H9 (cell line): Measurements from ENCODE around the gene ZNF622. TPM values are rescaled to one million over a fixed set of nuclear protein-coding genes. Genes with fewer than 3 reads are reported as not detected.

Experiments
- DNase-seq: peaks from one replicate; pipeline ENCODE4 v3.0.0-alpha.2; 2017
- H2AFZ ChIP-seq: one replicate; pipeline ENCODE4 v1.6.1; 2013; ENCODE audit warnings: mild to moderate bottlenecking, low read length, control low read depth, moderate library complexity
- H2AK5ac ChIP-seq: 2 replicates; pipeline ENCODE4 v1.6.1; 2013; ENCODE audit warnings: low read length, control low read depth, mixed read lengths; ENCODE audit not compliant: insufficient read length
- H2BK120ac ChIP-seq: one replicate; pipeline ENCODE4 v1.6.1; 2013; ENCODE audit warnings: low read depth, mild to moderate bottlenecking, low read length, control low read depth, inconsistent platforms; ENCODE audit not compliant: poor library complexity, severe bottlenecking
- H2BK12ac ChIP-seq: 2 replicates; pipeline ENCODE4 v1.6.1; 2013; ENCODE audit warnings: low read length, control low read depth, mixed read lengths, low read depth; ENCODE audit not compliant: insufficient read length
- H2BK15ac ChIP-seq: 2 replicates; pipeline ENCODE4 v1.6.1; 2013; ENCODE audit warnings: low read depth, low read length, control low read depth
- H2BK20ac ChIP-seq: one replicate; pipeline ENCODE4 v1.6.1; 2013; ENCODE audit warnings: low read depth, mild to moderate bottlenecking, low read length, control low read depth, inconsistent platforms; ENCODE audit not compliant: poor library complexity, severe bottlenecking
- H2BK5ac ChIP-seq: 2 replicates; pipeline ENCODE4 v1.6.1; 2013; ENCODE audit warnings: low read length, control low read depth, mixed read lengths; ENCODE audit not compliant: insufficient read length
- H3K14ac ChIP-seq: 2 replicates; pipeline ENCODE4 v1.6.1; 2013; ENCODE audit warnings: low read length, control low read depth; ENCODE audit not compliant: insufficient read depth
- H3K18ac ChIP-seq: 2 replicates; pipeline ENCODE4 v1.6.1; 2013; ENCODE audit warnings: low read depth, mild to moderate bottlenecking, mixed read lengths, low read length, control low read depth; ENCODE audit not compliant: insufficient read length
- H3K23ac ChIP-seq: 2 replicates; pipeline ENCODE4 v1.6.1; 2013; ENCODE audit warnings: low read length, control low read depth, mixed read lengths, low read depth; ENCODE audit not compliant: insufficient read length
- H3K23me2 ChIP-seq: 2 replicates; pipeline ENCODE4 v1.6.1; 2013; ENCODE audit warnings: low read depth, mild to moderate bottlenecking, mixed read lengths, low read length, control low read depth; ENCODE audit not compliant: insufficient read length, poor library complexity, severe bottlenecking
- H3K27ac ChIP-seq: 2 replicates; pipeline ENCODE4 v1.5.1; 2013; ENCODE audit warnings: low read length, control low read depth, mixed read lengths, low read depth; ENCODE audit not compliant: insufficient read length
- H3K27me3 ChIP-seq: 2 replicates; pipeline ENCODE4 v1.6.1; 2013; ENCODE audit warnings: low read length, control low read depth, inconsistent platforms; ENCODE audit not compliant: insufficient read depth
- H3K4ac ChIP-seq: 2 replicates; pipeline ENCODE4 v1.6.1; 2013; ENCODE audit warnings: low read depth, mild to moderate bottlenecking, control low read depth, inconsistent platforms, low read length, moderate library complexity
- H3K4me1 ChIP-seq: 2 replicates; pipeline ENCODE4 v1.6.1; 2013; ENCODE audit warnings: low read length, control low read depth, inconsistent platforms; ENCODE audit not compliant: insufficient read depth
- H3K4me2 ChIP-seq: 2 replicates; pipeline ENCODE4 v1.6.1; 2013; ENCODE audit warnings: low read length, control low read depth, mixed read lengths; ENCODE audit not compliant: insufficient read length, insufficient read depth
- H3K56ac ChIP-seq: 2 replicates; pipeline ENCODE4 v1.6.1; 2013; ENCODE audit warnings: low read depth, mild to moderate bottlenecking, mixed read lengths, low read length, control low read depth; ENCODE audit not compliant: insufficient read length
- H3K79me1 ChIP-seq: 2 replicates; pipeline ENCODE4 v1.6.1; 2013; ENCODE audit warnings: low read depth, mild to moderate bottlenecking, moderate library complexity, low read length, control low read depth, inconsistent platforms; ENCODE audit not compliant: insufficient read depth, poor library complexity, severe bottlenecking
- H3K79me2 ChIP-seq: 2 replicates; pipeline ENCODE4 v1.6.1; 2013; ENCODE audit warnings: low read length, control low read depth, inconsistent platforms; ENCODE audit not compliant: insufficient read depth
- H3K9ac ChIP-seq: 2 replicates; pipeline ENCODE4 v1.6.1; 2013; ENCODE audit warnings: low read length, control low read depth, mixed read lengths; ENCODE audit not compliant: insufficient read length; ENCODE audit errors: extremely low read depth
- H3K9me3 ChIP-seq: one replicate; pipeline ENCODE4 v1.6.1; 2013; ENCODE audit warnings: low read depth, low read length, inconsistent platforms; ENCODE audit not compliant: control insufficient read depth
- H3T11ph ChIP-seq: one replicate; pipeline ENCODE4 v1.6.1; 2013; ENCODE audit warnings: mild to moderate bottlenecking, low read length, control low read depth, inconsistent platforms
- H4K20me1 ChIP-seq: one replicate; pipeline ENCODE4 v1.6.1; 2013; ENCODE audit not compliant: control insufficient read depth, insufficient read length, insufficient read depth
- H4K5ac ChIP-seq: 2 replicates; pipeline ENCODE4 v1.6.1; 2013; ENCODE audit warnings: low read depth, mild to moderate bottlenecking, mixed read lengths, low read length, control low read depth; ENCODE audit not compliant: insufficient read length
- H4K8ac ChIP-seq: replicated peaks from 2 replicates; pipeline ENCODE4 v1.6.1; 2013; ENCODE audit warnings: low read length, control low read depth, mixed read lengths, low read depth; ENCODE audit not compliant: insufficient read length
- H4K91ac ChIP-seq: 2 replicates; pipeline ENCODE4 v1.6.1; 2013; ENCODE audit warnings: low read depth, mild to moderate bottlenecking, moderate library complexity, mixed read lengths, low read length, control low read depth; ENCODE audit not compliant: insufficient read length
- H3K27ac Mint-ChIP-seq, 3 experiments: 2 replicates in 2 of 3; 3 replicates in 1 of 3; pipeline ENCODE4 v1.8.0; 2020 to 2021; ENCODE audit warnings: mixed read lengths in 3 of 3, mild to moderate bottlenecking in 1 of 3, moderate library complexity in 1 of 3
- H3K27me3 Mint-ChIP-seq: 2 replicates; pipeline ENCODE4 v1.8.0; 2021; ENCODE audit warnings: low read depth, mild to moderate bottlenecking, moderate library complexity, mixed read lengths
- H3K36me3 Mint-ChIP-seq, 3 experiments: 2 replicates in 2 of 3; 3 replicates in 1 of 3; pipeline ENCODE4 v1.8.0; 2020 to 2021; ENCODE audit warnings: low read depth in 3 of 3, mixed read lengths in 3 of 3; ENCODE audit not compliant: insufficient read depth in 1 of 3
- H3K4me1 Mint-ChIP-seq, 2 experiments: 2 replicates each; pipeline ENCODE4 v1.8.0; 2020; ENCODE audit warnings: mixed read lengths in 2 of 2
- H3K4me3 Mint-ChIP-seq, 2 experiments: 2 replicates in 1 of 2; 3 replicates in 1 of 2; pipeline ENCODE4 v1.8.0; 2020 to 2021; ENCODE audit warnings: mild to moderate bottlenecking in 2 of 2, mixed read lengths in 2 of 2, moderate library complexity in 1 of 2
- H3K9me3 Mint-ChIP-seq, 2 experiments: 2 replicates in 1 of 2; 3 replicates in 1 of 2; pipeline ENCODE4 v1.8.0; 2020; ENCODE audit warnings: mild to moderate bottlenecking in 2 of 2, mixed read lengths in 2 of 2, moderate library complexity in 1 of 2
- WGBS: extraction: QIAGEN DNeasy Blood & Tissue Kit; methylation state at CpG from one replicate; pipeline ENCODE4 v1.1.7; 2013; ENCODE audit warnings: missing lambda C conversion rate, low lambda C conversion rate, mixed read lengths; ENCODE audit not compliant: insufficient read length; ENCODE audit errors: extremely low coverage; 5-methylcytosine and 5-hydroxymethylcytosine counted together
- total RNA-seq: library from RNA; stranded (reverse); gene quantifications from 2 replicates; pipeline ENCODE4 v1.2.1, GENCODE V29; 2021
- TF ChIP-seq, protein P1 (sequence below): fragments of 200-600 bp; sonication (generic); conservative IDR thresholded peaks from 3 replicates; pipeline ENCODE4 v1.8.0; 2021; ENCODE audit warnings: antibody characterized with exemption, mild to moderate bottlenecking

Gene ZNF622
- total RNA-seq, 1 experiment from 2014 or later: 42.2 TPM

DNA sequence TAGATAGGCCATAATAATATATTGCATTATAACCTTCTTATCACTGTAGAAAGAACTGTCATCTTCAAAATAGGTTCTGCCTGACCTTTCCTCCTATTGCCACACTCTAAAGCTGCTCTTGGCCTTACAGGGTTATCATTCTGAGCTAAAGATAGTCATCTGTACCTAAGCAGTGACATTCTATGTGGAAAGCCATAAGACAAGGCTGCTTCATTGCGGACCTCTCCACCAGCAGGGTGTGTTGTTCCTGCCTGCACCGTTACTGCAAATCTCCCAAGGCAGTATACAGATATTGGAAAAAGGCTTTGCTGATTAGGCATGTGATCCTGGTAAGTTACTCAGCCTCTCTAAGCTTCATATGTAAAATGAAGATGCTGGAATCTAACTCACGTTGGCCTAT, 8.1 kb downstream of the ZNF622 start:
- no peaks in the 10 kb centered on the region for H3K27me3 Mint-ChIP-seq
- Histone ChIP-seq H2BK5ac (no peak overlapping the region), H3K18ac (no peak overlapping the region), H4K8ac (no peak overlapping the region), H2BK120ac (no peak overlapping the region), H3K23me2 (no peaks in the 10 kb centered on the region), H3K27ac (no peak overlapping the region), H2BK20ac (no peak overlapping the region), H4K20me1 (no peaks in the 10 kb centered on the region), H3K79me1 (no peaks in the 10 kb centered on the region), H2AFZ (no peak overlapping the region), H2BK12ac (no peak overlapping the region), H3K23ac (no peak overlapping the region), H3K4me1 (no peaks in the 10 kb centered on the region), H3K56ac (no peak overlapping the region), H3K4ac (no peak overlapping the region), H2BK15ac (no peak overlapping the region), H3K4me2 (no peak overlapping the region), H4K5ac (no peak overlapping the region), H3K9ac (no peak overlapping the region), H2AK5ac (no peak overlapping the region), H3T11ph (no peak overlapping the region), H4K91ac (no peak overlapping the region), H3K79me2 (no peaks in the 10 kb centered on the region; the same call in 1 of the 2 replicates), H3K27me3 (no peaks in the 10 kb centered on the region), H3K9me3 (no peaks in the 10 kb centered on the region), H3K14ac (no peak overlapping the region)
- no peak for DNase-seq
- TF ChIP-seq, protein P1, sequence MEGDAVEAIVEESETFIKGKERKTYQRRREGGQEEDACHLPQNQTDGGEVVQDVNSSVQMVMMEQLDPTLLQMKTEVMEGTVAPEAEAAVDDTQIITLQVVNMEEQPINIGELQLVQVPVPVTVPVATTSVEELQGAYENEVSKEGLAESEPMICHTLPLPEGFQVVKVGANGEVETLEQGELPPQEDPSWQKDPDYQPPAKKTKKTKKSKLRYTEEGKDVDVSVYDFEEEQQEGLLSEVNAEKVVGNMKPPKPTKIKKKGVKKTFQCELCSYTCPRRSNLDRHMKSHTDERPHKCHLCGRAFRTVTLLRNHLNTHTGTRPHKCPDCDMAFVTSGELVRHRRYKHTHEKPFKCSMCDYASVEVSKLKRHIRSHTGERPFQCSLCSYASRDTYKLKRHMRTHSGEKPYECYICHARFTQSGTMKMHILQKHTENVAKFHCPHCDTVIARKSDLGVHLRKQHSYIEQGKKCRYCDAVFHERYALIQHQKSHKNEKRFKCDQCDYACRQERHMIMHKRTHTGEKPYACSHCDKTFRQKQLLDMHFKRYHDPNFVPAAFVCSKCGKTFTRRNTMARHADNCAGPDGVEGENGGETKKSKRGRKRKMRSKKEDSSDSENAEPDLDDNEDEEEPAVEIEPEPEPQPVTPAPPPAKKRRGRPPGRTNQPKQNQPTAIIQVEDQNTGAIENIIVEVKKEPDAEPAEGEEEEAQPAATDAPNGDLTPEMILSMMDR: no peak
- H3K36me3 Mint-ChIP-seq: peaks cover 21 to 63% (median 54%) of the 10 kb centered on the region in 3 experiments; a peak in 6 of 7 replicates
- no peak overlapping the region for H3K27ac Mint-ChIP-seq
- H3K4me3 Mint-ChIP-seq: no peak overlapping the region
- peaks cover 3 to 8% of the 10 kb centered on the region in 2 experiments for H3K4me1 Mint-ChIP-seq
- H3K9me3 Mint-ChIP-seq: no peaks in the 10 kb centered on the region
- no CpG with 5 or more reads among the region's 3 CpGs for WGBS
